ENCODE results near the gene TEAD4. TPM values are rescaled to one million over a fixed set of nuclear protein-coding genes. Genes with fewer than 3 reads are reported as not detected.

TEAD4 gene
- total and polyA plus RNA-seq, 11 donors, result 5.7 to 59.2 (median 16.1) TPM

DNA sequence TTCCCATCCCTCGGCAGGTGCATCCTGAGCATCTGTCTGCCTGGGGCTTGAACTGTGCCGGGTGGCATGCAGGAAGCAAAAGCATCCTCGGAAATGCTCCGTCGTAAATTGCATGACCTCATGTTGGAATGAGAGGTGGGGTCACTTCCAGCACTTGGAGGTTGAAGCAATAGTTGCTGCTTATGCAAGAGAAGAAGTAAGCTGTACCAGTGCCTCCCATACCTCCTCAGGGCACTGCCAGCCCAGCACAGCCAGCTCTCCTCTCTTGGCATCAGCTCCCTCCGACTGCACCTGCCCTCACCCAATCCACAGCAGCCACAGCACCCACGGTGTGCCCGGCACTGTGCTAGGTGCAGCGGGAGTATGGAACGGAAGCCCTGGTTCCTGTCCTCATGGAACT is 11.5 kb downstream of the TEAD4 start:
- H3K27me3 ChIP-seq, result no peaks in the 10 kb centered on the region
- 72 to 78% (median 74%) methylated on average over 10 of the region's 10 CpGs for WGBS, 4 donors
- peaks cover 0 to 6% (median 0%) of the 10 kb centered on the region in 9 donors for H3K36me3 ChIP-seq
- H3K27ac ChIP-seq, result no peak overlapping the region
- H3K4me1 ChIP-seq, result peaks cover 0 to 9% (median 6%) of the 10 kb centered on the region in 12 donors
- TF ChIP-seq CTCF (IDR thresholded peaks at IDR 0.05), result no peak
- no peak for TF ChIP-seq POLR2A (IDR thresholded peaks at IDR 0.05)
- H3K4me3 ChIP-seq, result no peak overlapping the region
- no peak for ATAC-seq
- H3K9me3 ChIP-seq, result no peaks in the 10 kb centered on the region
- DNase-seq, result no peak
- intact Hi-C loops (cut with DNase I), result no loop called here

- peaks cover 0 to 18% (median 9%) of the 10 kb centered on the region in 12 donors for H3K4me1 ChIP-seq
- peaks cover 0 to 6% (median 0%) of the 10 kb centered on the region in 9 donors for H3K36me3 ChIP-seq
- H3K9me3 ChIP-seq, result no peaks in the 10 kb centered on the region
- intact Hi-C loops (cut with DNase I), result no loop called here
- TF ChIP-seq CTCF (IDR thresholded peaks at IDR 0.05) (no peak), POLR2A (IDR thresholded peaks at IDR 0.05) (no peak)
- DNase-seq (no peak), ATAC-seq (no peak)
- H3K4me3 ChIP-seq, result no peak overlapping the region
- WGBS, 4 donors, result 94 to 99% (median 96%) methylated on average over 8 to 9 of the region's 9 CpGs
- H3K27ac ChIP-seq, result no peak overlapping the region
- no peaks in the 10 kb centered on the region for H3K27me3 ChIP-seq
These were observed 14.4 kb downstream of the TEAD4 start for GRCh38 chr12:2973566-2973965.

- Histone ChIP-seq H3K9me3 (no peaks in the 10 kb centered on the region), H3K27ac (no peak overlapping the region), H3K4me1 (peaks cover 0 to 18% (median 9%) of the 10 kb centered on the region in 12 donors), H3K4me3 (peak overlapping the region in 6 of 12 donors; percentile 12 to 49 (median 20)), H3K27me3 (no peaks in the 10 kb centered on the region), H3K36me3 (peaks cover 0 to 8% (median 2%) of the 10 kb centered on the region in 9 donors)
- ATAC-seq, result peak in 3 of 4 donors; percentile 53 to 67 (median 56)
- no peak for DNase-seq
- TF ChIP-seq CTCF (IDR thresholded peaks at IDR 0.05) (no peak), POLR2A (IDR thresholded peaks at IDR 0.05) (no peak)
- intact Hi-C loops (cut with DNase I), result no loop called here
- WGBS, 4 donors, result 9 to 25% (median 14%) methylated on average over 7 to 10 of the region's 10 CpGs
These were observed 15.4 kb downstream of the TEAD4 start for GRCh38 chr12:2974560-2974971.

DNA sequence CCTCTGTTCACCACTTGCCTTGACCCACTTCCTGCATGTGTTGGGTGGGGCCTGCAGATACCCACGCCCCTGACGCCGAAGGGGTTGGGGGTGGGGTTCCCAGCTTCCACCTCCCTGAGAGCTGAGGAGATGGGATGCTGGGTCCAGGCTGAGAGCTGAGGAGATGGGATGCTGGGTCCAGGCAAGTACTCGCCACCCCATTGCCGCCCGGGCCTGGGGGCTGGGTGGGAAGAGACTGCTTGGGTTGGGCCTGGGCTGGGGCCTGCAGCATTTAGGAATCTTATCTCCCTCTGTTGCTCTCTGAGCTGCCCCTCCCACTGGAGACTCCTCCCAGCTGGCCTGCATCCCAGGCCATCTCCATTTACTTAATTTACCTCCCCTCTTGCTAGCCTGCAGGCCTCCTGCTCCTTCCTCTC is 17.4 kb downstream of the TEAD4 start:
- TF ChIP-seq POLR2A (IDR thresholded peaks at IDR 0.05), result no peak
- TF ChIP-seq CTCF (IDR thresholded peaks at IDR 0.05), result no peak
- H3K36me3 ChIP-seq, result peaks cover 0 to 11% (median 2%) of the 10 kb centered on the region in 9 donors
- intact Hi-C loops (cut with DNase I), result no loop called here
- no peak overlapping the region for H3K4me3 ChIP-seq
- WGBS, 4 donors, result 57 to 86% (median 75%) methylated on average over 4 to 6 of the region's 6 CpGs
- DNase-seq (no peak), ATAC-seq (no peak)
- no peaks in the 10 kb centered on the region for H3K9me3 ChIP-seq
- H3K4me1 ChIP-seq, result peaks cover 0 to 18% (median 8%) of the 10 kb centered on the region in 12 donors
- H3K27ac ChIP-seq, result no peak overlapping the region
- H3K27me3 ChIP-seq, result no peaks in the 10 kb centered on the region
